GM21390 (cell line): ENCODE data around the gene CUEDC2.

Experiments
- ATAC-seq: cut with Tn5 transposase; IDR thresholded peaks from one replicate; pipeline ENCODE4 v1.9.1; 2021; ENCODE audit not compliant: unreplicated experiment

CUEDC2 gene

DNA sequence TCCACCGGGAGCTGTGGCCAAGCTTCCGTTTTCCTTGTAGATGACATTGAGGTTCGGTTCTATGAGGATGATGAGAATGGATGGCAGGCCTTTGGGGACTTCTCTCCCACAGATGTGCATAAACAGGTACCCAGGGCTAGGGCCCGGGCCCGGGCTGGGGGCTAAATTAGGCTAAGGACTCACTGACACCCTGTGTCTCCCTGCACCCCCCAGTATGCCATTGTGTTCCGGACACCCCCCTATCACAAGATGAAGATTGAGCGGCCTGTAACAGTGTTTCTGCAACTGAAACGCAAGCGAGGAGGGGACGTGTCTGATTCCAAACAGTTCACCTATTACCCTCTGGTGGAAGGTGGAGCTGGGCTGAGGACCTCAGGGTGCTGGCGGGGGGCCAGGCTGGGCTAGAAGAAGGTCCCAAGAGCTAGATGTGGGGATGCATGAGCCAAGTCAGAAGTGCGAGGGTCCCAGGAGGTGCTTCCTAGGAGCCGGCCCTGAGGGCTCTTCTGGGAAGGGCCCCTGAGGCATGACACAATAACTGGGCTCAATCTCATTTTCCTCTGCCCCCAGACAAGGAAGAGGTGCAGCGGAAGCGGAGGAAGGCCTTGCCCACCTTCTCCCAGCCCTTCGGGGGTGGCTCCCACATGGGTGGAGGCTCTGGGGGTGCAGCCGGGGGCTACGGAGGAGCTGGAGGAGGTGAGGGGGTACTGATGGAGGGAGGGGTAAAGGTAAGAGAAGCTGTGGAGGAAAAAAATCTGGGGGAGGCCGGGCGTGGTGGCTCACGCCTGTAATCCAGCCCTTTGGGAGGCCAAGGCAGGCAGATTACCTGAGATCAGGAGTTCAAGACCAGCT lies 34.0 kb downstream of the CUEDC2 start:
- ATAC-seq, result no peak

GRCh38 chr10:102397222-102398171 lies 34.9 kb downstream of the CUEDC2 start:
- ATAC-seq, result no peak

GRCh38 chr10:102396730-102397151 lies 35.6 kb downstream of the CUEDC2 start:
- ATAC-seq, result no peak

- ATAC-seq, result no peak
These were observed 36.1 kb downstream of the CUEDC2 start for GRCh38 chr10:102396317-102396650.

DNA sequence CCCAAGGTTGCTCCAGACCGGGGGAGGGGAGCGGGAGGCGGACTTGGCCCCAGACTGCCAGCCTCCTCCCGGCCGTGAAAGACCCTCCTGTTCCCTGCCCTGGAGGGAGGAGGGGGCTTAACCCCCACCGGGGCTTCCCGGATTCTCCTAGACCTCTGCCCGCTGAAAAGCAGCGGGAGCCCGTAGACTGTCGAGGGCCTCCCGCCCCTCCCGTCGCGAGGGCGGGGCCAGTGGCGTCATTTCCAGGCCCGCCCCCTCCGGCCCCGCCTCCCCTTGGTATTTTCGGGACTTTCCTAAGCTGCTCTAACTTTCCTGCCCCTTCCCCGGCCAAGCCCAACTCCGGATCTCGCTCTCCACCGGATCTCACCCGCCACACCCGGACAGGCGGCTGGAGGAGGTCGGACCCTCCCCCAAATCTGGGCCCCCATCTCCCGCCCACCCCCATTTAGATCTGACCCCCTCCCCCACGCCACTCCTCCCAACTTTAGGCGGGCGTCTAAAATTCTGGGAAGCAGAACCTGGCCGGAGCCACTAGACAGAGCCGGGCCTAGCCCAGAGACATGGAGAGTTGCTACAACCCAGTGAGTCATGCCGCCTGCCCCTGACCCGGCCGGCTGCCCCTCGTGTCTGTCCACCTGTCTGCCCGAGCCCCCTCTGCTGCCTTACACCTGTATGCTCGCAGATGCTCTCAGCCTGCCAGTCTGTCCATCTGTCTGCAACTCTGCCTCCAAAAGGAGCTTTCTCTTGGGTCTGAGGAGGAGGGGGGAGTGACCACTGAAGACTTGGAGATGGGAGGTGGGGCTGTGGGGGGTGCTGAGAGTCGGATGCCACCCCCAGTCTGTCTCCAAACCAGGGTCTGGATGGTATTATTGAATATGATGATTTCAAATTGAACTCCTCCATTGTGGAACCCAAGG lies 36.7 kb downstream of the CUEDC2 start, which contains the start of gene NFKB2:
TSS of gene NFKB2 (plus strand) at position 306 of the 917 bp plus-strand sequence. CDS start at position 561, 255 bp downstream.
- peak; percentile 32 for ATAC-seq

DNA sequence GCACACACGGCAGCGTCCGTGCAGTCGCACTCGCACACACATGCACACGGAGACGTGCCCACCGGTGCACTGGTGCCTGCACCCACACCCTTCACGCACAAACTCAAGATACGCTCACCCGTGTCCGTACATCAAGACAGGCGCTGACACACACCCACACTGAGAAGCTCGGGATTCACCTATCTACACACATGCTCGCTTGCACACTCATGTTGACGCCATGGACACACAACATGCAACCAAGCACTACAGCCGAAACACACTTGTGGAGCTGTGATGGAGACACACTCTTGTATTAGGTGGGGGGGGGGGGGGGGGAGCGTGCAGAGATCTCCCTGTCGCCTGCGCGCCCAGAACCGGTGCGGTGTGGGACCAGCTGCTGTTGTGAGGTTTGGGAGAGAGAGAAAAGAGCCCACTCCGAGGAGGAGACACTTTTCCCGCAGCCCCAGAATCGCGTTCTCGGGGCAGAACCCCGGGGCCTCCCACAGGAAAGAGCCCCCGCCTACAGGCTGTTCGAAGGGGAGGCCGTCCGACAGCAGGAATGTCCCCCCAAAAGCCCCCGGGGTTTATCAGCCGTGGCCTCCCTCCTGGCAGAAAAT lies 37.5 kb downstream of the CUEDC2 start:
- peak; percentile 1 for ATAC-seq

DNA sequence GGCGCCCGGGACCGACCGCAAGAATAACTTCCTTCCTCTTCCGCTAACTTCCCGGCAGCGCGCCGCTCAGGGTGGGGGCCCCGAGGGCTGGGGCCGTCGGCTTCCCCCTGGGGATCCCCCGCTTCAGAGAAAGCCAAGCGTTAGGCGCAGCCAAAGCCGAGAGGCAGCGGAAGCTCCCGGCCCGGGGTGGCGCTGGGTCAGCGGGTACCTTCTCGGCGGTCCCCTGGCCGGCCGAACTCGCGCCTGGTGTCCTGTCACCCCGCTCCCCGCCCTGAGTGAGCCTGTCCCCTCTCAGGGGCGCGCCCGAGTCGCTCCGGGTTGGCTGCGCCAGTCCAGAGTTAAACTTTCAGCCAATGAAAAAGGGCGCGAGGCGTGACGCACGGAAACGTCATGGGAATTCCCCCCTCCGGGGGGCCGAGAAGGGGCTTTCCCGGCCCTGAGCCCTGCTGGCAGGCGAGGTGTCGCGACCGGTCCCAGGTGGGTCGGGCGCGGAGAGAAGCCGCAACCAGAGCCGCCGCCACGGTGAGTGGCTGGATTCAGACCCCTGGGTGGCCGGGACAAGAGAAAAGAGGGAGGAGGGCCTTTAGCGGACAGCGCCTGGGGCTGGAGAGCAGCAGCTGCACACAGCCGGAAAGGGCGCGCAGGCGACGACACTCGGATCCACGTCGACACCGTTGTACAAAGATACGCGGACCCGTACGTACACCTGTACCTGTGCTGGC lies 38.1 kb downstream of the CUEDC2 start:
- peak; percentile 77 for ATAC-seq

- ATAC-seq, result no peak
These were observed 38.8 kb downstream of the CUEDC2 start for GRCh38 chr10:102393411-102394078.

DNA sequence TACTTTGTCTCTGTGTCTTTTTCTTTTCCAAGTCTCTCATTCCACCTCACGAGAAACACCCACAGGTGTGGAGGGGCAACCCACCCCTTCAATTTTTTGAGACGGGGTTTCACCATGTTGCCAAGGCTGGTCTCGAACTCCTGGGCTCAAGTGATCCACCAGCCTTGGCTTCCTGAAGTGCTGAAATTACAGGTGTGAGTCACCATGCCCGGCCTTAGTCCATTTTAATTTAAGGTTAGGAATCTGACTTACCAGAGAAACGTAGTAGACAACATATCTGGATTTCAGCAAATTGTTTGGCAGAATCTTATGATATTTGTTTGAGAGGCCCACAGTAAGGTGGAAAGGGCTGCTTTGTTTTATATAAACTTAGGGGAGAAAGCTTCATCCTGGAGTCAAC lies 40.1 kb downstream of the CUEDC2 start:
- no peak for ATAC-seq

- ATAC-seq, result no peak
These were observed 42.5 kb downstream of the CUEDC2 start for GRCh38 chr10:102389894-102390293.

DNA sequence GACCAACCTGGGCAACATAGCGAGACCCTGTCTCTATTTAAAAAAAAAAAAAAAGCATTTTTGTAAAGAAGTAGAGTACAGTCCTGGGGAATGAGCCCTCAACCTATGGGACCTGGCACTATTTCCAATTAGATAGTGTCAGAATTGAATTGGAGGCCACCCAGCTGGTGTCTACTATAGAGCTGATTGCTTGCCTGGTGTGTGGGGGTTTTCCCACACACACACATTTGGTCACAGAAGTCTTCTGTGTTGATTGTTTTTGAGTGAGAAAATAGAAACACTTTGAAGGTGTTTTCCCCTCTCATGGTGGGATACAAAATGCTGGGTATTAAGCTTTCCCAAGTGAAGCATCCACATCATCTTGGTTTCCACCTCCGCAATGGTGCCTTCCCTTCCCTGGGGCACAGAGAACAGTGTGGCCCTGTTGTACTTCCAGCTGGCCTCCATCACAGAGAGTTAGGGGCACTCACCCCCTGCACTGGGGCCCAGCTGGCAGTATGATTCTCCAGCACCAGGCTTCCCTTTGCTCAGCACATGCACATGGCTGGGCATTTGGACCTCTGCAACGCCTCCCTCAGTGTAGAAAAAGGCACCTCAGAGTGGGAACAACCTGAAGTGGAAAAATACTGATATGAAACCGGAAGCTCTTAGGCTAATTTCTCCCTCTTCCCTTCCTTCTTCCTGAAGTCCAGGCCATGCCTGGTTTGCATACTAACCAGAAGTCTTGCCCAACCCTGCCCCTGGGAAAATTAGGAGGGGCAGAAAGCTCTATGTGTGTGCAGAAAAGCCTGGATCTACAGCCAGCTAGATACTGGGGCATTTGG lies 47.6 kb downstream of the CUEDC2 start:
- ATAC-seq, result no peak

- no peak for ATAC-seq
These were observed 48.3 kb downstream of the CUEDC2 start for GRCh38 chr10:102384053-102384452.

DNA sequence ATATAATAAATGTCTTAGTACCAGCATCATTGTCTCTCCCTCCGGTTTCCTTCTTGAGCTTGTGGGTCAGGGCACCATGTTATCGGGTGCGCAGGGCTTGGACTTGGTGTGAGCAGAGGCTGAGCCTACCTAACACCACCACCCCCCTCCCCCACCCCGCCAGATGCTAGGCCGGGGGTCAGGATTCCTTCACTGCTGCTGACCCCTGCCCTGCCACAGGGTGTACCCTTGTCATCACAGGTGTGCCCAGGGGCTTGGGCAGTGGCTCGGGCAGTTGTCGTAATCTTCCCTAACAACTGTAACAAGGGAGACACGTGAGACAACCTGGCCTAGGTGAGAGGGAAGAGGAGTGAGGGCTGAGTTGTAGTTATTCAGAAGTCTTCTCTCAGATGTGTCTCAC lies 49.5 kb downstream of the CUEDC2 start:
- no peak for ATAC-seq

GRCh38 chr10:102381983-102382382 lies 50.4 kb downstream of the CUEDC2 start:
- ATAC-seq, result no peak

DNA sequence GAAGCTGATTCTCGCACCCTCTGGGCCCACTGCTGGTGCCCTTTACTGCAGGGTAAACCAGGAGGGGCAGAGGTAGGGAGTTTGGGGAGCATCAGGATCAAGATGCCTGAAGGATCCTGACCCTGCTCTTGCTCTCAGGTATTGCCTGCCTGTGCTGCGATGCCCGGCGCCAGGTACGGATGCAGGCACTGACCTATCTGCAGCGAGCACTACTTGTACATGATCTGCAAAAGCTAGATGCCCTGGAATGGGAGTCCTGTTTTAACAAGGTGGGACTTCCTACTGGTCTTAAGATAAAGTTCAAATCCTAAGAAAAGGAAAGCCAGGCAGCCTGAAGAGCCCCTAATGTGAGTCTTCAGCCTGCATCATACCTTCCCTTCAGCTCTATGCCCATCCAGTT lies 53.0 kb downstream of the CUEDC2 start:
- ATAC-seq, result no peak

GRCh38 chr10:102376901-102377300 lies 55.5 kb downstream of the CUEDC2 start:
- no peak for ATAC-seq

GRCh38 chr10:102375867-102376266 lies 56.5 kb downstream of the CUEDC2 start:
- no peak for ATAC-seq

DNA sequence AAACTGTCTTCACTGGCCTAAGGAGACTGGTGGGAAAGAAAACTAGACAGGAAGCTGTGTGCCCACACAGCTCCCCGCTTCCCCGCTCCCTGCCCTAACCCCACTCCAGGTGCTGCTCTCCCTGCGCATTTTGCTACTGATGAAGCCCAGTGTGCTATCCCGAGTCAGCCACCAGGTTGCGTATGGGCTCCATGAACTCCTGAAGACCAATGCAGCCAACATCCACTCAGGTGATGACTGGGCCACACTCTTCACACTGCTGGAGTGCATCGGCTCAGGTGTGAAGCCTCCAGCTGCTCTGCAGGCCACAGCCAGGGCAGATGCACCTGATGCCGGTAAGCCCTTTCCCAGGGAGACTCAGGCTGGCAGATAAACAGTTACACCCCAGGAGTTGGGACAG lies 57.1 kb downstream of the CUEDC2 start:
- ATAC-seq, result no peak
